KBM-7 (cell line): ENCODE data around the gene ZNF423.
A peak's percentile ranks its signal among the peaks of the same experiment; 100 is the strongest.
"Not testable (repeated sequence)": the region's sequence is repeated elsewhere in the genome, so short reads cannot be mapped to it uniquely, and the experiment has no call there.

ENCODE experiments used
- DNase-seq: peaks from one replicate; pipeline ENCODE4 v3.0.0-alpha.2; 2015
- in situ Hi-C: fragments of 300-500 bp; cut with MboI; formaldehyde crosslinking; loops from 2 replicates; pipeline ENCODE4 v1.14.3; 2020; ENCODE audit warnings: low sequenced_read_pairs, low pct_unique_long_range_greater_than_20kb, mixed read lengths

Gene ZNF423

DNA sequence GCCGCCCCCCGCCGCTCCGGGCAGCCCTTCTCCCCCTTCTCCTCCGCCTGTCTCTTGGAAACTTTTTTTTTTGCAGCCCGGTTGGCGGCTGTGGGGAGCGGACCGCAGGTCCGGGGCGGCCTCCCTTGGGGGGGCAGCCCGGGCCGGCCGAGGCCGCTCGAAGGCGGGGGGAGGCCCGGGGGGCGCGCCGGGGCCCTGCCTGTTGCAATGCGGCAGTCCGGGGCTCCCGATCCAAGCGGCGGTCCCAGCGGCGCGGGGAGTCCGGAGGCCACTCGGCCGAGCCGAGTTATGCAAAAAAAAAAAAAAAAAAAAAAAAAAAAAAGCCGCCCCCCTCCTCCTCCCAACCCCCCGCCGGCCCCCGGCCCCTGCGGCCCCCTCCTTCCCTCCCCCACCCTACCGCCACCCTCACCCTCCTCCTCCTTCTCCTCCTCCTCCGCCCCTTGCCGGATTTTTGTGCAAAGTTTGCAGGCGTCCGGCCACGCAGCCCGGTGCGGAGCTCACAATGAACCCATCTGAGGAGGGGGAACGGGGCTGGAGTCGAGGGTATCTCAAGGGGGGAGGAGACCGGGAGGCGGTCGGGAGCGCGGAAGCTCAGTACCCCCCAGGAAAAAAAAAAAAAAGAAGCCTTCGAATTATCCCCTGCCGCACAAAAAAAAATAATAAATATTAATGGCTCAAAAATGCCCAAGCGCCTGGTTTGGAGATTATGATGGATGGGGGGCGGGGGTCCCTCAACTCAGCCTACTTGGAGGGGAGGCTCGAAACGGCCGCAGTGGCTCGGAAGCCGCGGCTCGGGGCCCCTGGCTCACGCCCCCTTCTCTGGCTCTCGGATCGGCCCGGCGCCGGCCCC, at the start of gene ZNF423:
Gene ZNF423, minus strand, starts transcription at position 291 of the 850 bp plus-strand sequence. CDS start 338 bp downstream, outside the sequence.
- in situ Hi-C loops, result no loop called here
- no peak for DNase-seq

DNA sequence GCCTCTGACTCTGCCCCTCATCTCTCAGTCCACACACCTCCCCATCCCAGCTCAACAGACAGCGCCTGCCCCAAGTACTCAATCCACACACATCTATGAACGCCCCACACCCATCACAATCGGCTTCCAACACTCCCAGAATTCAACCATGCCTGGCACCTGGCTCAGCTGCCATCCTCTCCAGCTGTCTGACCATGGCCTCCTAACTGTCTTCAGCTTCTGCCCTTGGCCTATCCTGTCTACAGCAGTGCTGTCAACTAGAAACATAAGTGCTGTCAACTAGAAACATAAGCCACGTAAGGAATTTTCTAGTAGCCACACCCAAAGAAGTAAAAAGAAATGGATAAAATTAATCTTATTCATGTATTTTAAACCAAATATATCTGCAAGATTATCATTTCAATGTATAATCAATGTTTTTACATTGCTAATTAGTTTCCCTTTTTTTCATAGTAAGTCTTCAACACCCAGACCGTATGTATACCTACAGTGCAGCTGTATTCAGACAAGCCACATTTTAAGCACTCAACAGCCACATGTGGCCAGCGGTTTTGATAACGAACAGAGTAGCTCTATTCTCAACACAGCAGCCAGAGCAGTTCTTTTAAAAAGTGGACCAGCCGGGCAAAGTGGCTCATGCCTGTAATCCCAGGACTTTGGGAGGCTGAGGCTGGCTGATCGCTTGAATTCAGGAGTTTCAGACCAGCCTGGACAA, 48.6 kb upstream of the ZNF423 start:
- no peak for DNase-seq
- in situ Hi-C loops, result loop anchor here (25.0 kb wide), 1 partner anchor 492 kb away; no protein-coding TSS in a partner anchor

DNA sequence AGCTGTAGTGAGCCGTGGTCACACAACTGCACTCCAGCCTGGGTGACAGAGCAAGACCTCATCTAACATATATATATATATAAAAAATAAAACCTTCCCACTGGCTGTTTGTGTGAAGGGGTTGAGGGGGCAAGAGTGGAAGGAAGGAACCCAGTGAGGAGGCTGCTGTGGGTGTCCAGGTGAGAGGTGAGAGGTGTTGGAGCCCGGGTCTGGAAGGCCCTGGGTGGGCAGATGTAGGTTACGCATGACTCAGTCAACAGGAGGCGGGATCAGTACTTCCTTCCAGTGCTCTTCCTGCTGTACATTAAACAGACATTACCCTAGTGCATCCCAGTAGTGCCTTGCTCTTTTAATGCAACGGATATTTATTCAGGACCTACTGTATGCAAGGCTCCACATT, 47.0 kb upstream of the ZNF423 start:
- no peak for DNase-seq
- in situ Hi-C loops, result loop anchor here (25.0 kb wide), 1 partner anchor 491 kb away; no protein-coding TSS in a partner anchor

DNA sequence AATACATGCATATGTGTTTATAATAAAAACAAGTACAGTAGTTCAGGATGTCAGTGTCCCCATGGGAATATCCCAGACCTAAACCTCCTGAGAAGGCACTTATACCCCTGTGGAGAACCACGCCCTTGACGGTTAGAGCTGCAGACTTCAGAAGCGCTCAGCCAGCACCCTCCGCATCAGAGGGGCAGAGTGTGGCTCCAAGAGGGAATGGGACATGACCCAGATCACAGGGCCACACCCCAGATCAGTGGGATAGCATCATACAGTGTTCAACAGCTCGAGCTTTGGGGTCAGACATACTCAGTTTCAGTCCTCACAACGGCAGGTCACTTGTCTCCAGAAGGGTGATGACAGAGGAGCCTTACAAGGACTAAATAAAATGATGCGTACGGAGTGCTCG, 45.8 kb upstream of the ZNF423 start:
- in situ Hi-C loops, result loop anchor here (25.0 kb wide), 1 partner anchor 489 kb away; no protein-coding TSS in a partner anchor
- DNase-seq, result no peak

DNA sequence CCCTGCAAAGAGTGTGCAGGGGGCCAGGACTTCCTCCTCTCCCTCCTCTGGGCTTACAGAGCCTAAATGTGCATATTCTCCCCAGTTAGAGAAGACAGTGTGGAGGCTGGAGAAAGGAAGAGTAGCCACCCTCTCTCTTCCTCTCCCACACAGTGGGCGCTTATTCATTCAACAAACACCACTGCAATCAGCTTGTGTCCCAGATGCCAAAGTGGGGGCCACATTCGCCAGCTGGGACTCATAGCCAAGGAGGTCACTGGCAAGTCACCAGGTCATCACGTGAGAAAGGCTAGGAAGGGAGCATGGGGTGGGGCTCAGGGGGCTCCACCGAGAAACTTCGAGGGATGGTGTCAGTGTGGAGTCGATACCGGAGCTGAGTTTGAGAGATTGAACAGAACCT, 45.0 kb upstream of the ZNF423 start:
- no peak for DNase-seq
- in situ Hi-C loops, result loop anchor here (25.0 kb wide), 1 partner anchor 489 kb away; no protein-coding TSS in a partner anchor

DNA sequence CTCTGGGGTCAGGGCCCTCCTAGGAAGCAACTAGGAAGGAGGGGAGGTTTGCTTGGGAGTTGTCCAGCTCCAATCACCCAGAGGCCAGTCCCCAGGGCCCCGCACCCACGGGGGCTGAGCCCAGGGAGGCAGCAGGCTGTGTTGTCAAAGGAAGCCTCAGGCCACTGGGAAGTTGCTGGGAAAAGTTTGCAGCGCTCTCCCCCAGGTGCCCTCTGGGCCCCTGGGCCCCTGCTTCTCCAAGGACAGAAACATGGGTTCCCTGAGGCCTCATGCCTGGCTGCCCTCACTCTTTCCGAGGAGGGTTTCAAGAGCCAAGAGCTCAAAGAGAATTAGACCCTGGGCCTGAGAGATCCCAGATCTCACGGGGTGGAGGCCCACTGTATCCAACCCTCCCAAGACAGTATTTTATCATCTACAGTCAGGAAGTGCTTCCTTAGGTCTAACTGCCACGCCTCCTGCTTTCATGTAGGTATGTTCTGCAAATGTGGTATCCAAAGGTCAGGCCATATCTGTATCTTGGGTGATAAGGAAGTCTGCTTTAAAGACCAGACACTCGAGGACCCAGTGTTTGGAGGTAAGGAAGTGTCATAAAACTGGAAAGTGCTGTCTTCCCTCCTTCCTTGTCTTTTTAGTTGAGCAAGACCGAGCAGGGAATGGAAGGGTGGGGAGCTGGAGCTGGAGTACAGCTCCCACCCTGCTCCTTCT, 44.2 kb upstream of the ZNF423 start:
- in situ Hi-C loops, result loop anchor here (25.0 kb wide), 1 partner anchor 488 kb away; no protein-coding TSS in a partner anchor
- DNase-seq, result no peak

DNA sequence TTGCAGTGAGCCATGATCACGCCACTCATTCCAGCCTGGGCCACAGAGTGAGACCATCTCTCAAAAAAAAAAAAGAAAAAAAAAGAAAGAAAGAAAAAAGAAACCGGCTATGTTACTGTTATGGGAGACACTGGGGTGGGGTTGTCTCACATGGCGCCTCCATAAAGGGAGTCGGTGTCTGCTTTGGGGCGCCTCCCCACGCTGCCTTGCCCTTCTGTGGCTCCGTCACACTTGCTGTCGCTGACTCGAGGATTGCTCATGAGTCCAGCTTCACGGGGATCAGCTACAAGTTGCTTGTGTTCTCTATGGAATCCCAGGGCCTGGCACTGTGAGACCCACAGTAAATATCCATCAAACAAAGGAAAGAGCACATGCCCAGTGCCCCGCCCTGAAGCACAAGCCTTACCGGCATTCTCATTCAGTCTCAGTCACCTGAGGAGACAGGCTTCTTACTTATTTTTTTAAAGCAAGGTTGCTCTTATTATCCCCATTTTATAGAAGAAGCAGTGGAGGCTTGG, 40.6 kb upstream of the ZNF423 start:
- in situ Hi-C loops, result no loop called here
- no peak for DNase-seq

DNA sequence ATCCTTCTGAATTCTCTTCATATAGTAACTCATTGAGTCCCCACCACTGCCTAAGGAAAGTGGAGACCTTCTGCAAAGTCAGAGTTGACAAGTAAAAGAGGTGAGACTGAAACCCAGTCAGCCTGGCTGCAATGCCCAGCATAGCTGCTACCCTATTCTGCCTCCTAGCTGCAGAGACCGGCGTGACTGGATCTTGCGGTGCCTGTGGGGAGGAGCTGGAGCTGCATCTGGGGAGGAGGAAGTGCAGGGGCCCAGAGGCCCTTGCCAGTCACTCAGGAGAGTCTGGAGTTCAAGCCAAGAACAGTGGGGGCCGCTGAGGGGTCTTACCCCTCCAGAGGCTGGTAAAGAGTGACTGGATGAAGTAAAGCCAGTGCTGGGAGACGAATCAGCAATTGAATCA, 35.0 kb upstream of the ZNF423 start:
- in situ Hi-C loops, result no loop called here
- peak; percentile 58 for DNase-seq

DNA sequence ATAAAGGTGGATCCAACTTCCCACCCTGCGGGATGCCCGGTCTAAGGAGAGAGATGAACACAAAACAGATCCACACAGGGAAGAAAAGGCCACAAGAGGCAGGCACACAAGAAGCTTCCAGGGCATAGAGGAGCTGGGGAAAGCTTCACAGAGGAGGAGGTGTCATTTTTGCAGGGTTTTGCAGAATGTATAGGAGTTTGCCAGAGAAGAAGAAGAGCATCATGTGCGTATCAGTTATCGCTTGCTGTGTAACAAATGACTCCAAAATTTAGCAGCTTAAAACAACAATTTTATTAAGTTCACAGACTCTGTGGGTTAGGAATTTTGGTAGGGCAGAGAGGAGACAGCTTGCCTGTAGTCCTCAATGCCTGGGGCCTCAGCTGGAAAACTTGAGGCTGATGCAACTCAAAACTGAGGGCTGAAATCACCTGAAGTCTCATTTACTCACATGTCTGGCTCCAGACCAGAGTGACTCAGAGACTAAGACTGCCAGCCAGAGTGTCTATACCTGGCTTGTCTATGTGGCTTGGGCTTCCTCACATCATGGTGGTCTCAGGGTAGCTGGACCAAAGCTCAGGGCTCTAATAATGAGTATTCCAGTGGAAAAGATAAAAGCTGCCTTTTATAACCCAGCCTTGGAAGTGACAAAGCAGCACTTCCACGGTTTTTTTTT, 33.9 kb upstream of the ZNF423 start:
- in situ Hi-C loops, result no loop called here
- no peak for DNase-seq

DNA sequence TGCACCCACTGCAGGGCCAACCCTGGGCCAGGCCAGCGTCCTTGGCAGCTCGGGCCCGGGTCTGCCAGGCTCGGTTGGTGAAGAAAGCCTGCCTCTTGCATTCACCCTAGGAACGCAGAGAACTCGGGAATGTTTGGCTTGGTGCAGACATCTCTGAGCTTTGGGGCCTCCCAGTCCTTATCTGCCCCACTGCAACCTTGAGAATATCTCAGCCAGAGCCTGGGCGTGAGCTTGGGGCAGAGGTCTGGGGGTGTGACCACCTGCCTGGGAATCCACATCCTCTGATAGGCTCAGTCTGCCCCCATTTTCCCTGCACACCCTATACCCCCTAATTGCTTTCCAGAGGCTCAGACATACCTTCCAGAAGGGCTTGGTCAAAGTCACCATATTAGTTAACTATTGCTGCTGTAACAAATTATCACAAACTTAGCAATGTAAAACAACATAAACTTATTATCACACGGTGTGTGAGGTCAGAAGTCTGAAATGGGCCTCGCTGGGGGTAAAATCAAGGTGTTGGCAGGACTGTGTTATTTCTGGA, 30.7 kb upstream of the ZNF423 start:
- in situ Hi-C loops, result no loop called here
- DNase-seq, result no peak

DNA sequence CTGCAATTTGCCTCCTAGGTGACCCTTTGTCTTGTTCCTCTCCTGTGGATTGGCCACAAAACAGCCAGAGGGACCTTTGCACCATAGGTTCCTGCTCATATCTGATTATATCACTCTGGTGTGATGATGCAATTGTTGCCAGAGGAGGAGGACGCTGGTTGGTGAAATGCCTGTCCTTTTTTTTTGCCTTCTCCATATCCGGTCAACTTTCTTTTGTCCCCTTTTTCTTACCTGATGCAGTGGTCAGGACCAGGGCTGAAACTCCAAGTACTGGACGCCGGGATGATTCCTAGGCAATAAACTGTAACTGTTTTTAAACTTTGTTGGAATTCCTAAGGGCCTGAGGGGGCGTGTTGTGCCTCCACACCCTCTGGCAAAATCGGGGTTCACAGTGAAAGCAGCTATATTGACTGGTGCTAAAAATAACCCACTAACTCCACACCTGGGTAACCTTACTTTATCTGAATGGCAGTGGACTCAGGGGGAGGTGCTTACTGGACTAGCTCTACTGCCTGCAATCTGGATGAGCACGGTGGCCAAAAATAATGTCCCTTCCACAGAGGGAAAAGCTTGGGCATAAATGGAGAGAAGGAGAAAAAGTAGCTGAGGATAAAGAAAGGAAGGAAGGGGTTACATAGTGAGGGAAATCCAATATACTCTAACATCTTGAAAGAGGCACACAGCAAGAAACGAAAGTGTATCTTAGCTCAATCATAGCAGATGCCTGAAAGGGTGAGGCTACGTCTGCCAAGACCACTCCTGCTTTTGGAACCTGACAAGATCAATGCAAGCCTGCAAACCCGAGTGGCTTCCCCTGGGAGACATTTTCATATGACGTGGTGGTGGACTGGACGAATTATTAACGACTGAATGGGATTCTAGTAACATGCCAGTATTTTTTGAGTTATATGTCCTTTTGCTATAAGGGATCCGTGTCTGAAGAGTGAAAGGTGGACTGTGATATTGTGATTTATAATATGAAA, 28.4 kb upstream of the ZNF423 start:
- in situ Hi-C loops, result no loop called here
- no peak for DNase-seq

DNA sequence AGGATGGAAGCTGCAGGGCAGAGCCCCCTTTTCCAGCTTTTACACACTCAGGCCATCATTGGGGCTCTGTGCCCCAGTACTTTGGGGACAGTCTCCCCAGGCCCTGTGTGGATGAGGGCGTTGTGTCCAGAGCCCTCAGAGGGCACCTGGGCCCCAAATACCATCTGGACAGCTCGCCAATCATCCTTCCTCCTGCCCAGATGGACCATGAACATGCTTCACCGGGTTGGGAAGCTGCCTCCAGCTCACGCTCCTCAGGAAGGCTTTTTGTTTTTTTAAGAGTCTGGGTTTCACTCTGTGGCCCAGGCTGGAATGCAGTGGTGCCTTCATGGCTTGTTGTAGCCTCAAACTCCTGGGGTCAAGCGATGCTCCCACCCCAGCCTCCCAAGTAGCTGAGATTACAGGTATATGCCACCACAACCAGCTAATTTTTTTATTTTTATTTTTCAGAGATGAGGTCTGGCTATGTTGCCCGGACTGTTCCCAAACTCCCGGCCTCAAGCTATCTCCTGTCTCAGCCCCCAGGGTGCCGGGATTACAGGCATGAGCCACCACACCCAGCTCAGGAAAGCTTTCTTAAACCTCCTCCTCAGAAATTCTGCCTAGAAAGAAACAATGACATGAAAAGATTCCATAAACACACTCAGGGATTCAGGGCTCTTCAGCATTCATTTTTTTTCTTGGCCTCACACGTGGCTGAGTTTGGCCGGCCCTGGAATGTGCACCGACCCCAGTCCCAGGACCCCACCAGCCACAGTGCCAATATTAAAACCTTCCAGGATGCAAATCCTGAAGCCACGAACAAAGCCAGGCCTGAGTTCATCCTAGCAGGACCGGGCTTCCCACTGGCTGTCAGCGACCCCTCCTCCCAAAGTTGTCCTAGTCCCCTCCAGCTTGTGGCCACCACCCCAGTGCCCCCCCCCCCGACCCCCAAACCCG, 27.4 kb upstream of the ZNF423 start:
- in situ Hi-C loops, result no loop called here
- no peak for DNase-seq

DNA sequence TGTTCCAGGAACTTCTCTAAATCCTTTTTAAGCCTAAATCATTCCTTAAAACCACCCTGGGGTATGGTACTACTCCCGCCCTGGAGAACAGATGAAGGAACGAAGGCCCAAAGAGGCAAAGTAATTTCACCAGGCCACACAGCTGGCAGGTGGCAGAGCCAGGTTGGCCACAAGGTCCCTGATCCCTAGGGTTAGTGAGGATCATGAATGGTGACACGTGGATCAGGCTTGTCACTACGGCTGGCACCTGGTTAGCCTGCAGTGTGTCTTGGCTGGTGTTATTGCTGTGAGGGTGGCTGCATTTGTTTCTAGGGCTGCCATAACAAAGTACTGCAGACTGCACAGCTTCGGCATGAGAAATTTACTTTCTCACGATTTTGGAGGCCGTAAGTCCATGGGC, 26.0 kb upstream of the ZNF423 start:
- DNase-seq, result no peak
- in situ Hi-C loops, result no loop called here

DNA sequence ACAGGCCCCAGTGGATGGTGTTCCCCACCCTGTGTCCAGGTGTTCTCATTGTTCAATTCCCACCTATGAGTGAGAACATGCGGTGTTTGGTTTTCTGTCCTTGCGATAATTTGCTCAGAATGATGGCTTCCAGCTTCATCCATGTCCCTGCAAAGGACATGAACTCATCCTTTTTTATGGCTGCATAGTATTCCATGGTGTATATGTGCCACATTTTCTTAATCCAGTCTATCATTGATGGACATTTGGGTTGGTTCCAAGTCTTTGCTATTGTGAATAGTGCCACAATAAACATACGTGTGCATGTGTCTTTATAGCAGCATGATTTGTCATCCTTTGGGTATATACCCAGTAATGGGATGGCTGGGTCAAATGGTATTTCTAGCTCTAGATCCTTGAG, 22.6 kb upstream of the ZNF423 start:
- DNase-seq, in situ Hi-C loops: not testable (repeated sequence)

DNA sequence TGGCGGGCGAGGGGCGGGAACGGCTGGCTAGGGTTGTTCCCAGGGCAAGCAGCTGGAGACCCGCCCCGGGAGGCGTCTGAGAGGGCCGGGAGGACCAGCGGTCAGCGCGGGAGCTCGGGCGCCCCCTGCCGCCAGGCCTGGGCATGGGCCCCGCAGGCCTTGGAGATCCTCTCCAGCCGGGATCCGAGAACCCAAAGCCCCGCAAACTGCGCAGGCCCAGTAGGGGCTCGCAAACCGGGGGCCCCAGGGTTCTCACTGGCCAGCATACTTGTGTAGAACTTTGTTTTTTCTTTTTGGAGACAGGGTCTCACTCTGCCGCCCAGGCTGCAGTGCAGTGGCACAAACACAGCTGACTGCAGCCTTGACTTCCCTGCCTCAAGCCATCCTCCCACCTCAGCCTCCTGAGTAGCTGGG, 20.8 kb upstream of the ZNF423 start:
- peak; percentile 43 for DNase-seq
- in situ Hi-C loops, result no loop called here
